GM21447 (cell line): ENCODE measurements around the gene SEMA6A.

Source experiments
- ATAC-seq: cut with Tn5 transposase; IDR thresholded peaks from one replicate; pipeline ENCODE4 v1.9.1; 2021; ENCODE audit not compliant: unreplicated experiment

The SEMA6A gene

DNA sequence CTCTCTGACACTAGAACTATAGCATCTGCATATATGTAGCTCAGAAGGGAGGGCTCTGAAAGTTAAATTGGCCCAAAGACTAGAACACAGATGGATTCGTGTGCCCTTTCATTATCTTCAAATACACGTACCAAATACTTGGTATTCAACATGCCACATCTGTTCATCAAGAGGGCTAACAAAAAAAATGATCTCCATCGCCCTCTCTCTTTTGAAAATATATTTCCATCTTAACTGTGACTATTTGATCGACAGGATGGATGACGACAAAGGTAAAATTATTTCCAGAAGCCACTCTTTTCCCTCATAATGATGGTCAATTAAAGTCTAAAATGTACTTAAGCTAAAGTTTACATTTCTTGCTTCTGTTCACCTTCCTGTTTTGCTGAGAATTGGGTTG lies 77.0 kb downstream of the SEMA6A start:
- no peak for ATAC-seq

DNA sequence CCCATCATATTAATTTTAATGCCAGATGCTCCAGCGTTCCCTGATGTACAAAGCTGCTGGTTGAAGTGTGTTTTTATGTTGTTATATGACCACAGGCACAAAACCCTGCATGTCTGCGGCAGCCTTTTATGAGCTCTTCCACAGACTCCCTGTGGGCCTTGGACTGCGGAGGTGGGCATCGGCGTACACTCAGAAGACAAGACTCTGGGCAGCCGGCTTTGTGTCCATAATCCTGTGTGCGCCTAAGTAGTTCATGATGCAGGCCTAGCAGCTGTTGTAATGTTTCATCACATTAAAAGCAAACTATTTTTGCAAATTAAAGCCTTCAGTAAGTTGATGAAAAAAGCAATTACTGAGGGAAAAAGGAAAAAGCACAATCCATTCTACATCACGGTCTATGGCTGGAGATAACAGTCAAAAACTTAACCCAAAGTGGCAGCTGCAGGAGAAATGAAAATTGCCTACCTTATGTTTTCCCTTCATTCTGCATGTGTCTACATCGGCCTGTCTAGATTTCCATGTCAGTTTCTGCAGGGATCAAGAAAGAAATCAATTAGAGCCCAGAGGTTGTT lies 78.8 kb downstream of the SEMA6A start:
- ATAC-seq: no peak

DNA sequence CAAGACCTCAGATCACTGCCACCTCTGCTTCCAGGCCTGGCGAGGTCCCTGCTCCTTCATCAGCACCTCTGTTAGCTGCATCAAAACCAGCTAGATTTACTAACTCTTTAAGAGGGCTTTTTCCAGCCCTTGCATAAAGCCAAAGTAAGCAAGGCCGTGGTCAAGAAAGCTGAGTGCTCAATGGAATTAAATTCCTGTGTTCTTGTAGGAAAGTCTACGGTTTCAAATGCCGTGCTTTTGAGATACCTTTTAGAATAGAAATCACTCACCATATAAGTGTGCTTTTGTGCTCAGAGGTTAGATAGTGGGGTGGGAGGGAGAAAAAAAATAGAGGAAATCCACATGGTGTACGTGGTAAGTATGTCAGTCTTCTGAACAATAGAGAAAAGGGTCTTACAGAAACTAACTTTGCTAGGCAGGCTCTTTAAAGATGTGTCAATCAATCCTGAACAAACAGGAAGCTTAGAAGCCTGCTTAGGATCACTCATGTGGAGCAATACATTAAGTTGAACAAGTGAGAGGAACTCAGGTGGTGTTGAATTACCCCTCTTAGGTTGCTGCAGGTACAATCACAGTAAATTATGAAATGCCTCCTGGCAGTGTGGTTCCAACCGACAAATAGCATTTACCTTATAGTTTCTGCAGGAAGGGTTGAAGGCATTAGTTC lies 79.7 kb downstream of the SEMA6A start:
- no peak for ATAC-seq

GRCh38 chr5:116492776-116493175 lies 81.8 kb downstream of the SEMA6A start:
- ATAC-seq: no peak

DNA sequence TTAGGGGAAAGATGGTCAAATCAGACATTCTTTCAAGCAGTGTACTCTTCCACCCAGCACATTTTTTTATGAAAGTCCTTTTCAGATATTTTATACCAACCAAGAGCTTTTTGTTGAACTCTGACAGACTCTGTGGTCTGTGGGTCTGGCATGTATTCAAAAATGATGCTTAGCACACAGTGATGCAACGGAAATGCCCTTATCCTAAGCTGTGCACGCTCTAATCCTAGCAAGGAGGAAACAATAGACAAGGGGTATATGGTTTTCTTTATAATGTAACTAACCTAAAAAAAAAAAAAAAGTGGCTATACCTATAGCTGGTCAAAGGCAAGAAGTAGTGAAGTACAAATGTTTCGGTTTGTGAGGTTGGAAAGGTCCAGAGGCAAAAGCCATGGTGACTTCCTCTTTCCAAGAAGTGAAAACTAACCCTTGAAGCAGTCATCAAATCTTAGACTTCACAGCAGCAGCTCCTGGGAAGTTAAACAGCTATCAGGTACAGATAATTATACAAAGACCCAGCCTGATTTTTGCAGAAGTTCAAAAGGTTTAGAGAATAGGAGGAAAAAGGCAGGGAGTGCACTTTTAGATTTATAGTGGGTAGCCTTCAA lies 82.5 kb downstream of the SEMA6A start:
- peak; percentile 83 for ATAC-seq

DNA sequence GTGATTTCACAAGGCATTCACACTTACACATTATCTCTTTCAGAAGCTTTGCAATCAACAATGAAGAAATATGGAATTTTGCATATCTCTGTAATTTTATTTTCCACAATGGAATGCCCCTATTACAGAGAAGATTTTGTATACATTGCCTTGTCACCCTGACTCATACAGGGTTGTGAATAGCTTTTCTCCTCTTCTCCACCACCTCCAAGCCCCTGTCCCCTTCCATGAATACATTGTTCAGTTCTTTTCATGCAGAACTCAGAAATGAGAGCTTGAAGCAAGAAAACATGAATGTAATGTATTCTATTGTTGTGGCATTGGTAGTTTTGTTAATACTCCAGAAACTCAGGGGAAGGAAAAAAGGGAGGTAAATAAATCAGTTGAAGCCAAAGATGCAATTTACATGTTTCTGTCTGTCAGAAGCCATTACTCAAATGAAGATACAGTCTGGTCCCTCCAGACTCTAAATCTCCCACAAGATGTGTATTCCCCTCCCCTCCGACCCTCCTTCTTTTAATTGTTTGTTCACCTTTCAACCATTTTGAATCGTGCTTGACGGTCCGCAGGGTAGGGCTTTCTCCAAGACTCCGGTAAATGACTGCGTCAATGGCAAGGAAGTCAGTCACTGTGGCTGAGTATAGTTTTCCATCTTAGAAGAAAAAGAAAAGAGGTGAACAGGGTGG lies 86.1 kb downstream of the SEMA6A start:
- no peak for ATAC-seq

DNA sequence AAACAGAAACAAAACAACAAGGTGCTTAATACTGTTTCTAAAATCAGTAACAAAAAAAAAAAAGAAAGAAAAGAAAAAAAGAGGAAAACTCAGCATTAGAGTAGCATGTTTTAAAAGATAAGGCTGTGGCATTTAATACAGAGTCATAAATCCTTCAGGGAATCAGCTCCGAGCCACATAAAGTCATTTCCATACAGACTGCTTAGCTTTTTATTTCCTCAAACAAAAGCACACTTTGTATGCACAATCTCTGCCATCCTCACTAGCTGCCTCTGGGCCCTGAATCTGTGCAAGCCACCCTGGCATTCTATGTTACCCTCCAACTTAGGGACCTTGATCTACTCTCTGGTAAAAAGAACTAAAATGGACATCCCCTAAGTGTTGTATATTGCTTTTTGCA lies 87.6 kb downstream of the SEMA6A start:
- ATAC-seq: no peak

- ATAC-seq: no peak
Observed at GRCh38 chr5:116486588-116486987, 88.0 kb downstream of the SEMA6A start.

GRCh38 chr5:116484645-116485044 lies 90.0 kb downstream of the SEMA6A start:
- no peak for ATAC-seq

DNA sequence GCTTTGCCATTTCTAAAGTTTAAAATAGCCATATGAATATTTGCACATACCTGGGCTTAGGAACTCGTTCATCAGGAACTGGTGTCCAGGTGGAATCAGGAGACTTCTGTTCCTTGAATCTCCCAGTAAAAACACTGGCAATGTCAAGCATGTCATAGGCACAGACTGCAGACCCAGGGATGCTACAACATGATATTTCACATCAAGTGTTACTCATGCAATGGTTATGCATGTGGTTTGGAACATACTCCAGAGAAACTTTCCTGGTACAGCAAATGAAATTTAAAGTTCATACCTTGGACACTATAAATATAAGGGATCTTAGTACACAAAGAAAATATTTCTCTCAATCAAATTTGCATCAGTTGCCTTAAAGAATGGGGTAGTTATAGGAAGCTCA lies 92.2 kb downstream of the SEMA6A start:
- no peak for ATAC-seq

- no peak for ATAC-seq
Observed at GRCh38 chr5:116480894-116481510, 93.6 kb downstream of the SEMA6A start.

DNA sequence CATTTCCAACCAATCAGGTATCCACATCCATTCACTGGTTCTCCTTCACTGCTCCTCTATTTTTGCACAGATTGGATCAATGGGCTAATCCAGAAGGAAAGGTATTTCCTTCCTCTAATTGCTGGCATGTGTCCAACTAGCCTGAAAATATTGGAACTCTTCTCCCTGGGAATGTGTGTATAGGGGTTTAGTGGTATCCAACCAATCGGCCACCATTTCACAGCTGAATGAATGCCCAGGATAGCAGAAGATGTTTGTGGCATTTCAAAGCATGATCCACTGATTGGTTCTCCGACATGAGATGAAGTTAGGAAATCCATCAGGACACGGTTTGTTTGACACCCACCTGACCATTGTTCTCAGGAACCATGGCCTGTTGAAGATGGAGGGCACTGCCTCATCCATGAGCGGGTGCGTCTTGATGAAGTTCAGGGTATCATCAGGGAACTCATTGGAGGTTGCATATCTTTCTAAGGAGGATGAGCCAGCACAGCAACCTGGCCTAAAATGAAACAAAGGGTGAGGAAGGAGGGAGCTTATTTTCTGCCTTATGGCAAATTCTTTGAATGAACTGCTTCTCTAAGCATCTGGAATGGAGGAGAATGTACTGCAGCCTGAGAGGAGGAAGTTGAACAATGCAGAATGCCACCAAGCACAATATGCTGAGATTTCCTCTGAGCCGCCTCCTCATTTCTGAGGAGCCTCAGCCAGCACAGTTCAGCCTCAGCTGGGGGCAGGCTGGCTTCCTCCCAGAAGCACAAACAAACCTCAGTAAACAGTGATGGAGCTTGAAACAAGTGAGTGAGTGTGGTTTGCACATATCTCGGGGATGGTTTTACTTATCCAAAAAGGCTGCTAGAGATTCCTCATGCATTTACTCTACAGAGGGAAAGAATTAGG lies 94.6 kb downstream of the SEMA6A start:
- ATAC-seq: no peak

DNA sequence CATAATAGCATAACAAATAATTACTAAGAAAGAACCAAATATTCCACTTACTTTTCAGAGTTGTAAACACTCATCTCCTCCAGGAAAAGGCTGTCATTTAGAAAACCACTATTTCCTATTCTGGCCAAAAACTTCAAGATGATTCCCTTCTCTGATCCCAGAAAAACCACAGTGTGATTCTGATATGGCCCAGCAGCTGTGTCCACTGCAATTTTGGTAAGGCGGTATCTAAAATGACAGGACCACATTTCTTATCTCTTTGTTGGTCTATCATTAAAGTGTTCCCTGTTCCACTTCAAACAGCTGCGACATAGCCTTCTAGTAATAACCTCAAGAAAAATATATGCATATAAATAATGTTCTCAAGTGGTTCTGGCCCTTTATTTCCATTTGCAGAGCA lies 96.1 kb downstream of the SEMA6A start:
- ATAC-seq: no peak

GRCh38 chr5:116476897-116477537 lies 97.6 kb downstream of the SEMA6A start:
- ATAC-seq: no peak

DNA sequence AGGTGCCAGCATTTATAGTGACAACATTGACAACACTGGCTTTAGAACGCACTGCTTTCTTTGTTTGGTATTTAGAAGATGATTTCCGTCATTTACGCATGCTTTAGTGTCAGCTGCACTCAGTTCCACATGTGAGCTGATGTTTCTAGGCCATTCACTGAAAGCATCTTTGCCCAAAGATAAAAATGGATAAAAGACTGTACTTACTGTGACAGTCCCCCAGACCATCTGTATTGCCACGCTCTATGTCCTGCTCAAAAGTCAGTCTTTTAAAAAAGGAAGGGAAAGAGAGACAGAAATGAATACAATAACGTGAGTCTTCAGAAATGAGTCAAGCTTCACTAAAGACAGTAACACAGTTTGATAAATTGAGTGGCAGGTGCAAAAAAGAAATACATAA lies 99.3 kb downstream of the SEMA6A start:
- ATAC-seq: no peak

DNA sequence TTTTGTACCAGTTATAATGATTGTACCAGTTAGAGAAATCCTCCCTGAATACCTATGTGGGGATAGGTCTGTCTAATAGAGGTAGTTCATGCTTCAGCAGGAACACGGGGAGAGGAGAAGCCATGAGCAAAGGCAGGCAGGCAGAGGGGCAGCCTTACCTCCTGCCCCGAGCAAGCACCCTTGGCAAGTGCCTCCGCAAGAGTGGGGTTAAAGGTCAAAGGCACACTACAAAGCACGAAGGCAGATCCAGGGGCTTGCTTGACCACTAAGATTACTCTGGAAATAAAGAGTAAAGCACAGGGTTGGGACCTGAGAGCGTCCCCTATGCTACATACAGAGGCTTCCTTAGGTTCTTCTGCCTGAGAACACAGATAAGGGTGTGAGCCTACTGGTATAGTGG lies 100.9 kb downstream of the SEMA6A start:
- no peak for ATAC-seq

DNA sequence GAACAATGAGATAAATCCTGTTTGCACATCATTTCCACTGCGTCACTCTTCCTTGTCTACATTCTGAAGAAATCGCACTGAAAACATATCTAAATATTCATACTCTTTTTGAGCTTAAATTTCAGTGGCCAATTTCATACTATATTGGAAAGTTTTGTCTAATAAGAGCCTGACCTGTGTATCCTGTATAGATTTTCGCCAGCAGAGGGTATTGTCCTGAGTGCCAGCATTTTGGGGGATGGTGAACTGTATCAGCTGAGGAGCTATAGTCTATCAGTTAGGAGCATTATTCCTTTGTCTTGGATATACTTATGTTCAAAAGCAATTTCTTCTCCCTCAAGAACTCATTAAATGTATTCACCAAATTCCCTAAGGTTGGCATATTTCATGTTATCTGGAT lies 102.3 kb downstream of the SEMA6A start:
- no peak for ATAC-seq

- no peak for ATAC-seq
Observed at GRCh38 chr5:116469631-116470030, 105.0 kb downstream of the SEMA6A start.

DNA sequence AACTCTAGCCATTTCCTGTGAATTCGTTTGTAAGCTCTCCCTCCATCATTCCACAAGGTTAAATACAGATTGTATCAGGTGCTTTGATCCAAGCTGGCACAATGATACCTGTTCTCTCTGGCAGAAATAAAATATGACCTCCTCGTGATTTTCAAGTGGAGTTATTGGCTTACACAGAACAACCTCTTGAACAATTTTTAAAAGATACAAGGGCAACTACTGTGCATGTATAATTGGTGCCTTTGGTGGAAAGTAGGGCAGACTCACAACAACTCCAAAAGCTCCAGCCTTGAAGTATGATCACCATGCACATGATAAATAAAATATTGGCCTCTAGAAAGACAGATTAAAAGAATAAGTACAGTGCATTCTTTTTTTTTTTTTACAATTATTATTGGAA lies 106.0 kb downstream of the SEMA6A start:
- ATAC-seq: no peak

DNA sequence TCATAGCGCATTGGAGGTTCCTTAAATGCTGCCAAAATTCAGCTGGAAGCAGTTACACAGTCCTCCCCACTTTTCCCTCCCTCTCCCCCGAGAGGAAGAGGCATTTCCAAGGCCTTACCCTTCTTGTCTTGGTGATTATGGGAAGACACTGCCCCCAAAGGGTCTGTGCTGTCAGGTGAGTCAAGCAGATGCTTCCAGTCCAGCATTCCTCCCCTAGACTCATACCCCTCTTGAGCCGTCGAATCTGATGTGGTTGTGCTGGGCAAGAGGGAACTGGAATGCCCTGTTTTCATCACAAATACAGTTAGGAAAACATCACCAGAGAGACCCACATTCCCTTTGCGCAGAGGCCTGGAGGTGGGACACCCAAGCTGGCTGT lies 107.2 kb downstream of the SEMA6A start:
- ATAC-seq: no peak
